Renal cortical epithelial cell (primary cell): ENCODE data around the gene WDR4. TPM values are rescaled to one million over a fixed set of nuclear protein-coding genes. Genes with fewer than 3 reads are reported as not detected.
"Not testable (repeated sequence)": the region's sequence is repeated elsewhere in the genome, so short reads cannot be mapped to it uniquely, and the experiment has no call there.

Experiments used
- DNase-seq: peaks from one replicate; pipeline ENCODE4 v3.0.0-alpha.2; 2011; ENCODE audit warnings: low read depth
- total RNA-seq: library from RNA; depleted of rRNA; stranded (reverse); fragments of >200 nt; gene quantifications from 2 replicates; pipeline ENCODE4 v1.2.3, GENCODE V29; 2014

The WDR4 gene
- total RNA-seq, 1 donor from 2014 or later, result 21.2 TPM

GRCh38 chr21:42878678-42878992 lies 704 bp downstream of the WDR4 start:
- DNase-seq, result no peak

- not testable (repeated sequence) for DNase-seq
These were observed 3.5 kb downstream of the WDR4 start for GRCh38 chr21:42875811-42876210.

GRCh38 chr21:42873096-42873495 lies 6.2 kb downstream of the WDR4 start:
- no peak for DNase-seq

- DNase-seq, result no peak
These were observed 11.1 kb downstream of the WDR4 start for GRCh38 chr21:42868196-42868595.

- no peak for DNase-seq
These were observed 13.6 kb downstream of the WDR4 start for GRCh38 chr21:42865776-42866160.

- DNase-seq, result no peak
These were observed 14.2 kb downstream of the WDR4 start for GRCh38 chr21:42864815-42865775.

GRCh38 chr21:42864286-42864685 lies 15.1 kb downstream of the WDR4 start:
- DNase-seq, result no peak

- no peak for DNase-seq
These were observed 15.9 kb downstream of the WDR4 start for GRCh38 chr21:42863504-42863870.

- DNase-seq, result no peak
These were observed 16.4 kb downstream of the WDR4 start for GRCh38 chr21:42862774-42863503.

GRCh38 chr21:42861848-42862400 lies 17.4 kb downstream of the WDR4 start:
- DNase-seq, result no peak

GRCh38 chr21:42861311-42861847 lies 18.0 kb downstream of the WDR4 start:
- no peak for DNase-seq

- no peak for DNase-seq
These were observed 19.0 kb downstream of the WDR4 start for GRCh38 chr21:42860345-42860744.

GRCh38 chr21:42859891-42860230 lies 19.5 kb downstream of the WDR4 start:
- no peak for DNase-seq

GRCh38 chr21:42858957-42859890 lies 20.1 kb downstream of the WDR4 start:
- DNase-seq, result no peak

- DNase-seq, result no peak
These were observed 21.0 kb downstream of the WDR4 start for GRCh38 chr21:42858185-42858847.

GRCh38 chr21:42857216-42857615 lies 22.1 kb downstream of the WDR4 start:
- DNase-seq, result no peak

- DNase-seq, result no peak
These were observed 23.4 kb downstream of the WDR4 start for GRCh38 chr21:42855937-42856335.

- DNase-seq, result no peak
These were observed 24.0 kb downstream of the WDR4 start for GRCh38 chr21:42855171-42855936.

GRCh38 chr21:42854246-42855010 lies 24.9 kb downstream of the WDR4 start:
- no peak for DNase-seq
